HG03558 (cell line): ENCODE measurements around the gene CXCL12.

Experiments used
- ATAC-seq: cut with Tn5 transposase; IDR thresholded peaks from one replicate; pipeline ENCODE4 v1.9.1; 2021; ENCODE audit warnings: moderate number of reproducible peaks; ENCODE audit not compliant: unreplicated experiment; ENCODE audit errors: extremely low read depth

Gene CXCL12

GRCh38 chr10:44366941-44367630 is 17.8 kb downstream of the CXCL12 start:
- ATAC-seq: no peak

GRCh38 chr10:44364566-44364965 is 20.3 kb downstream of the CXCL12 start:
- ATAC-seq: no peak

GRCh38 chr10:44363716-44364115 is 21.2 kb downstream of the CXCL12 start:
- no peak for ATAC-seq

GRCh38 chr10:44362866-44363711 is 21.8 kb downstream of the CXCL12 start:
- ATAC-seq: no peak

- no peak for ATAC-seq
Measured at GRCh38 chr10:44361109-44361508, 23.8 kb downstream of the CXCL12 start.

- ATAC-seq: no peak
Measured at GRCh38 chr10:44358080-44358771, 26.7 kb downstream of the CXCL12 start.

- no peak for ATAC-seq
Measured at GRCh38 chr10:44357023-44357540, 27.8 kb downstream of the CXCL12 start.

GRCh38 chr10:44356139-44357022 is 28.5 kb downstream of the CXCL12 start:
- no peak for ATAC-seq

- no peak for ATAC-seq
Measured at GRCh38 chr10:44355630-44356029, 29.3 kb downstream of the CXCL12 start.

- ATAC-seq: no peak
Measured at GRCh38 chr10:44354771-44355170, 30.1 kb downstream of the CXCL12 start.

GRCh38 chr10:44353721-44354120 is 31.2 kb downstream of the CXCL12 start:
- no peak for ATAC-seq

GRCh38 chr10:44353128-44353390 is 31.8 kb downstream of the CXCL12 start:
- ATAC-seq: no peak

GRCh38 chr10:44352316-44353127 is 32.4 kb downstream of the CXCL12 start:
- no peak for ATAC-seq

- no peak for ATAC-seq
Measured at GRCh38 chr10:44348496-44348895, 36.4 kb downstream of the CXCL12 start.

GRCh38 chr10:44347609-44348400 is 37.1 kb downstream of the CXCL12 start:
- no peak for ATAC-seq

GRCh38 chr10:44344727-44345126 is 40.2 kb downstream of the CXCL12 start:
- no peak for ATAC-seq

GRCh38 chr10:44343843-44344242 is 41.1 kb downstream of the CXCL12 start:
- no peak for ATAC-seq

- no peak for ATAC-seq
Measured at GRCh38 chr10:44341886-44342285, 43.0 kb downstream of the CXCL12 start.

GRCh38 chr10:44340557-44340956 is 44.3 kb downstream of the CXCL12 start:
- ATAC-seq: no peak
